SU-DHL-6 (cell line): ENCODE data around the gene SDK1.

Source experiments
- H2AFZ ChIP-seq: fragments of 200-600 bp; sonication (generic); 2 replicates; pipeline ENCODE4 v1.6.1; 2014; ENCODE audit warnings: low read depth, mild to moderate bottlenecking, moderate library complexity, mixed read lengths, antibody characterized with exemption, low read length; ENCODE audit not compliant: severe bottlenecking
- H3F3A ChIP-seq: fragments of 200-600 bp; shearing (Covaris generic); 2 replicates; pipeline ENCODE4 v1.6.0; 2016; ENCODE audit warnings: antibody characterized with exemption, mild to moderate bottlenecking; ENCODE audit not compliant: insufficient read depth
- H3K27ac ChIP-seq: fragments of 200-600 bp; sonication (generic); 2 replicates; pipeline ENCODE4 v1.5.1; 2016; ENCODE audit warnings: low read depth, mild to moderate bottlenecking, low read length, moderate library complexity, mixed read lengths
- H3K27me3 ChIP-seq: fragments of 200-600 bp; sonication (generic), shearing (Covaris generic); 2 replicates; pipeline ENCODE4 v1.6.0; 2014; ENCODE audit warnings: mild to moderate bottlenecking, low read length
- H3K36me3 ChIP-seq: fragments of 200-600 bp; sonication (generic); 2 replicates; pipeline ENCODE4 v1.6.1; 2014; ENCODE audit warnings: mild to moderate bottlenecking, low read length, mixed read lengths
- H3K4me2 ChIP-seq: fragments of 300-600, 200-600 bp; shearing (Covaris generic), sonication (generic); 2 replicates; pipeline ENCODE4 v1.6.0; 2014; ENCODE audit warnings: low read length, low read depth, mild to moderate bottlenecking; ENCODE audit not compliant: poor library complexity, severe bottlenecking
- H3K4me3 ChIP-seq: fragments of 200-600 bp; sonication (generic); 2 replicates; pipeline ENCODE4 v1.5.1; 2014; ENCODE audit warnings: antibody characterized with exemption, low read length, mild to moderate bottlenecking, mixed read lengths; ENCODE audit not compliant: insufficient read depth, poor library complexity, severe bottlenecking
- H3K79me2 ChIP-seq: fragments of 200-600 bp; sonication (generic); 2 replicates; pipeline ENCODE4 v1.6.1; 2014; ENCODE audit warnings: mild to moderate bottlenecking, low read length, moderate library complexity; ENCODE audit not compliant: insufficient read depth
- H3K9ac ChIP-seq: fragments of 200-600 bp; sonication (generic); 2 replicates; pipeline ENCODE4 v1.7.0; 2014; ENCODE audit warnings: mild to moderate bottlenecking, low read length
- H3K9me2 ChIP-seq: fragments of 200-600 bp; sonication (generic); replicated peaks from 2 replicates; pipeline ENCODE4 v1.6.1; 2014; ENCODE audit warnings: low read length; ENCODE audit not compliant: insufficient read depth
- H3K9me3 ChIP-seq: fragments of 200-600 bp; sonication (generic); 2 replicates; pipeline ENCODE4 v1.6.1; 2014; ENCODE audit warnings: low read length, mixed read lengths; ENCODE audit not compliant: insufficient read depth
- H4K20me1 ChIP-seq: fragments of 200-600 bp; sonication (generic); 2 replicates; pipeline ENCODE4 v1.6.1; 2014; ENCODE audit warnings: low read depth, mild to moderate bottlenecking, antibody characterized with exemption, low read length, moderate library complexity, mixed read lengths
- CTCF ChIP-seq: fragments of 200-600 bp; sonication (generic); IDR thresholded peaks from one replicate; pipeline ENCODE4 v1.5.1; 2017; ENCODE audit warnings: antibody characterized with exemption, mild to moderate bottlenecking, low read length, moderate library complexity; ENCODE audit not compliant: insufficient read depth, poor library complexity, severe bottlenecking
- EZH2phosphoT487 ChIP-seq: fragments of 200-600 bp; sonication (generic), shearing (Covaris generic); conservative IDR thresholded peaks from 2 replicates; pipeline ENCODE4 v1.6.1; 2018; ENCODE audit warnings: mild to moderate bottlenecking, antibody characterized with exemption, low read length, moderate library complexity, mixed read lengths

SDK1 gene

GRCh38 chr7:3950249-3950648 is 649.2 kb downstream of the SDK1 start:
- no peak overlapping the region for H3K4me2 ChIP-seq
- no peaks in the 10 kb centered on the region for H3K36me3 ChIP-seq
- H3K4me3 ChIP-seq: no peak overlapping the region
- H3K79me2 ChIP-seq: no peaks in the 10 kb centered on the region
- H3K9me2 ChIP-seq: no peaks in the 10 kb centered on the region
- H3F3A ChIP-seq: no peaks in the 10 kb centered on the region
- H3K27ac ChIP-seq: no peak overlapping the region
- no peaks in the 10 kb centered on the region for H3K27me3 ChIP-seq
- H4K20me1 ChIP-seq: no peaks in the 10 kb centered on the region
- TF ChIP-seq CTCF (no peak), EZH2phosphoT487 (no peak)
- no peak overlapping the region for H2AFZ ChIP-seq
- H3K9me3 ChIP-seq: no peaks in the 10 kb centered on the region
- no peak overlapping the region for H3K9ac ChIP-seq

DNA sequence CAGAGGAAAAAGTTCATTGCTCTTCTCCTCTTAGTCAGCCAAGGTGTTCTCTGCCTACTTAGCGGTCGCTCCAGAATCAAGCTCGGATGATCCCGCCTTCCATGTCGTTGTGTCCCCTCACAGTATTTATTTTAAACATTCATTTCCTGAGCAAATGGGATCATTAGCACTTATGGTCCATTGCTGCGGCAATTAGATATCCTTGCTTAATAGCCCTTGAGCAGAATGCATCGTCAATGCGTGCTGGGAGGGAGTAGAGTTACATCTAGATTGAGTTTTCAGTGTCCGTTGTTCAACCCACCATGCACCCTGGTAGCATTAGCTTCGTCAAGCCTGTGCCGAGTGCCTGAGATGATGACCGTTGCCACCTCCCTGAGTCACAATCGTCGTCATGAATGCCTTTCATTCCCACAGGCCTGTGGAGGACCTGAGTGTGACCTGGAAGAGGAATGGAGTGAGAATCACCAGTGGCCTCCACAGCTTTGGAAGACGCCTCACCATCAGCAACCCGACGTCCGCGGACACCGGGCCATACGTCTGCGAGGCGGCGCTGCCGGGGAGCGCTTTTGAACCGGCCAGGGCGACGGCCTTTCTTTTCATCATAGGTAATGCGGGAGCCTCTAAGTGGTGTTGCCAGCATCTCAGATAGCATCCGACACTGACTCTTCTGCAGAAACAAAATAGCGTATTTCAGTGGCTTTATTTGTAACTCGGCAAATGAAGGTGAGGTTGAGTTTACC is 650.4 kb downstream of the SDK1 start:
- Histone ChIP-seq H3K4me3 (no peak overlapping the region), H3K9ac (no peak overlapping the region), H3K27ac (no peak overlapping the region), H3K9me3 (no peaks in the 10 kb centered on the region), H3K4me2 (no peak overlapping the region), H3F3A (no peaks in the 10 kb centered on the region), H3K36me3 (no peaks in the 10 kb centered on the region), H3K79me2 (no peaks in the 10 kb centered on the region), H3K27me3 (no peaks in the 10 kb centered on the region), H3K9me2 (no peaks in the 10 kb centered on the region), H2AFZ (no peak overlapping the region), H4K20me1 (no peaks in the 10 kb centered on the region)
- no peak for TF ChIP-seq CTCF
- no peak for TF ChIP-seq EZH2phosphoT487

- Histone ChIP-seq H3K36me3 (no peaks in the 10 kb centered on the region), H2AFZ (no peak overlapping the region), H3K9ac (no peak overlapping the region), H3K4me2 (no peak overlapping the region), H3K9me3 (no peaks in the 10 kb centered on the region), H3K9me2 (no peaks in the 10 kb centered on the region), H3F3A (no peaks in the 10 kb centered on the region), H4K20me1 (no peaks in the 10 kb centered on the region), H3K79me2 (no peaks in the 10 kb centered on the region), H3K27me3 (no peaks in the 10 kb centered on the region), H3K27ac (no peak overlapping the region), H3K4me3 (no peak overlapping the region)
- no peak for TF ChIP-seq CTCF
- no peak for TF ChIP-seq EZH2phosphoT487
Measured at GRCh38 chr7:3953133-3953532, 652.1 kb downstream of the SDK1 start.

GRCh38 chr7:3953946-3954345 is 652.9 kb downstream of the SDK1 start:
- no peaks in the 10 kb centered on the region for H3F3A ChIP-seq
- no peak overlapping the region for H2AFZ ChIP-seq
- no peaks in the 10 kb centered on the region for H3K9me3 ChIP-seq
- no peaks in the 10 kb centered on the region for H3K79me2 ChIP-seq
- no peaks in the 10 kb centered on the region for H3K36me3 ChIP-seq
- H3K4me3 ChIP-seq: no peak overlapping the region
- H3K9ac ChIP-seq: no peak overlapping the region
- H3K27ac ChIP-seq: no peak overlapping the region
- no peak for TF ChIP-seq EZH2phosphoT487
- H3K4me2 ChIP-seq: no peak overlapping the region
- H3K27me3 ChIP-seq: no peaks in the 10 kb centered on the region
- no peaks in the 10 kb centered on the region for H3K9me2 ChIP-seq
- no peaks in the 10 kb centered on the region for H4K20me1 ChIP-seq
